HG03354 (cell line): ENCODE data around the gene GNAZ.
"Not testable (repeated sequence)": the region's sequence is repeated elsewhere in the genome, so short reads cannot be mapped to it uniquely, and the experiment has no call there.

Experiments
- ATAC-seq: cut with Tn5 transposase; IDR thresholded peaks from one replicate; pipeline ENCODE4 v1.9.1; 2021; ENCODE audit warnings: mild to moderate bottlenecking; ENCODE audit not compliant: unreplicated experiment, poor library complexity, severe bottlenecking

GNAZ gene

GRCh38 chr22:23126165-23127054 lies 56.1 kb downstream of the GNAZ start:
- no peak for ATAC-seq

DNA sequence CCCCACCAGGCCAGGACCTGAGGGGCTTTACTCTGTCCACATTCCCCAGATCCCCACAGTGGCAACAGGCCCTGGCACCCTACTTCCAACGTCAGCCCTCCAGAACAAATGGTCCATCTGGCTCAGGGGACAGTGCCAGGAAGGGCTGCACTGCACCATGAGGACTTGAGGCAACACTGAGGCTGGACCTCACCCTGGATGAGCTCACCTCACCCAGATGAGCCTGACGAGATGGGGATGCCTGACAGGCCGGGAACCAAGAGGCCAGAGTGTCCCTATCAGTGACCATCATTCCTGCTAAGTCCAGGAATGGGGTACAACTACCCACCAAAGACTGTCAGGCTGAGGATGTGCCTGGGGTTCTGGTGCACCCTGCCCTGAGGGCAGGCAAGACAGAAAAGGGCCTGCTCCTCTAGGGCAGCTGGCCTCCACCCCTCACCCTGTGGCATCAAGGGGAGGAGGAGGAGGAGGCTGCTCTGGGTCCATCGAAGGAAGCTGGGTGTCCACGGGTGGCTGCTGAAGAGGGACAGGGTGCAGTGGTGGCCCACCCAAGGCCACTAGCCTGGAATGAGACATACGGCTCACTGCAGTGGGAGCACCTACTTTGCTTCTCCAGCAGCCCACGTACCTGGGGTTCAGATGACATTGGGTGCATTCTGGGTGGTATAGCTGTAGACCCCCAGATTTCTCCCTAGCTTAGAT lies 56.9 kb downstream of the GNAZ start:
- no peak for ATAC-seq

GRCh38 chr22:23127788-23128187 lies 57.5 kb downstream of the GNAZ start:
- ATAC-seq: no peak

GRCh38 chr22:23128269-23129108 lies 58.2 kb downstream of the GNAZ start:
- no peak for ATAC-seq

DNA sequence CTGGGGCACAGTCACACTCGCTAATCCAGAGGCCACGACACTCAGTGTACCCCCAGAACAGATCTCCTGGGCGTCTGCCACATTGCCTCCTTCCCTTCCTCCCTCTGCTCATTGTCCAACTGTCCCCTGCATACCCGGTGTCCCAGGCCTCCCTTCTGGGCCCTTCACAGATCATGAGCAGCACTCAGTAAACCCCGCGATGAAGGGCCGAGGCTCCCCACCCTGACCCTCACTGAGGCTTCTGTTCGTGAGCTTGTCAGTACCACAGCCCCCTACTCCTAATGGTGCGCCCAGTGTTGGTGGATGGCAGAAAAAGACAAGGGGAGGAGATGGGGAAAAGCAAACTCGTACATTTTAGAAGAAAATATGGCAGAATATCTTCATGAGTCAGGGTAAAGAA lies 58.8 kb downstream of the GNAZ start:
- ATAC-seq: no peak

DNA sequence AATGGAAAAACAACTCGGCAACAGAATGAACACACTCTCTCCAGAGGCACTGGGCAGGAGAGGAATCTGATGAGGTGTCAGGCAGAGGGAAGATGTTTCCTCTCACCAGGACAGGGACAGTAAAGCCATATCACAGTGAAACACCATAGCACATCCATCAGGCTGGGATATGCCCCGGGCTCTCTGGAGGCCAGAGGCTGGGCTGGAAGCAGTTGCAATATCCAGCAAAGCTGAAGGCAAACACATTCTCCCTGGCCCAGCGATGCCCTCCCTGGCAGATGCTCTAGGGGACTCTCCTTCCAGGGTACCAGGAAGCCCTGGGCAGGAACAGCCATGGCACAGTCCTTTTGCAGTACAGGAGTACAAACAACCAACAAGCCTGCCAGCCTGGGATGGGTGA lies 60.4 kb downstream of the GNAZ start:
- ATAC-seq: no peak

GRCh38 chr22:23131931-23132330 lies 61.6 kb downstream of the GNAZ start:
- no peak for ATAC-seq

DNA sequence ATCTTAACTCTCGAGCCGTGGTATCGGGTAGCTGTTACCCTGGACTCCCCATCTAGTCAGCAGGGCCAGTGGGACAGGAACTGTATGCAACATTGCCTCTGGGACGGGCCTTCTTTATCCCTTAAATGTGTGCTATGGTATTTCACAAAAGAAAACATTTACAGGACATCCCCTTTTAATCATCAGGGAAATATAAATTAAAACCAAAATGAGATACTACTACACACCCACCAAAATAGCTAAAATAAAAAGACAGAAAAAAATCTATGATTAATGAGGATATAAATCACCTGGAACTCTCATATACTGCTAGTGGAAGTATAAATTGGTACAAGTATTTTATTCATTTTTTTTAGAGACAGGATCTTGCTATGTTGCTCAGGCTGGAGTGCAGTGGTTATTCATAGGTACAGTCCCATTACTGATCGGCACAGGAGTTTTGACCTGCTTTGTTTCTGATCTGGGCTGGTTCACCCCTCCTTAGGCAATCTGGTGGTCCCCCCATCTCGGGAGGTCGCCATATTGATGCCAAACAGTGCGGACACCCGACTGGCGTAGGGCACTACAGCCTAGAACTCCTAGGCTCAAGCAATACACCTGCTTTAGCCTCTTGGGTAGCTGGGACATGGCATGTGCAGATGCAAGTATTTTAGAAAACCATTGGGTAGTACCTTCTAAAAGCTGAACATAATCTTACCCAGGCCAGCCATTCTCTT lies 62.2 kb downstream of the GNAZ start:
- no peak for ATAC-seq

GRCh38 chr22:23133922-23134321 lies 63.6 kb downstream of the GNAZ start:
- no peak for ATAC-seq

GRCh38 chr22:23136991-23137390 lies 66.7 kb downstream of the GNAZ start:
- not testable (repeated sequence) for ATAC-seq

- no peak for ATAC-seq
Observed at GRCh38 chr22:23137468-23137867, 67.1 kb downstream of the GNAZ start.

- peak; percentile 37 for ATAC-seq
Observed at GRCh38 chr22:23137905-23138561, 67.7 kb downstream of the GNAZ start.

DNA sequence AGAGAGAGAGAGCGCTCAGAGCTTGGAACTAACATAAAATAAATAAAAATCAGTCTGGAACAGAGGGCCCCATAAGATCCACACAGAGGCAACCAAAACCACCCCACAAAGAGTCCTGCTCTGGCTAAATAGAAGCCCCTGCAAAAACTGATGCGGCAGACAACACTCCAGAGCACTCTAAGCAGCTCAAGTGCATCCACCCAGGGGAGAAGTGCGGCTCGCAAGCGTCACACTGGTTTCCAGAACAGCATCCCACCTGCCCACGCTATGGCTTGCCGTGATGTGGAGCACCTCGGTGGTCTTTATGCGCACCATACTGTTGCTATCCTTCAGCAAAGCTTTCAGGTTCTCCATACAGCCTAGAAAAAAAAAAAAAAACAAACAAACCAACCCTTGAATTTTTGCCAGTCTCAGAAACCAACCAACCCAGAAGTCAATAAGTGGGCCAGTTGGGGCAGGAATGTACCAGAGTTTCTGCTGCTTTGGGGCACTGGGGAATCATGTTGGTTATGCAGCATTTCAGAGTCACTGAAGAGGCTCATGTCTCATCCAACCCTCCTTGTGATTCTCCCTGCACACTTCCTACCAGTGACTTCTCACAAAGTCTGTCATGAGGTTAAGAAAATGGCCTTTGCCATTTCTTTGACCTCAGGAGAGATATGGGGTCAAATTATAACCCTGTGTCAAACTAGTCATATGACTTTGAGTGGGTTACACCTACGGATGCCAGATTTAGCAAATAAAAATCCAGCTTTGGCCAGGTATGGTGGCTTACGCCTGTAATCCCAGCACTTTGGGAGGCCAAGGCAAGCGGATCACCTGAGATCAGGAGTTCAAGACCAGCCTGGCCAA lies 68.5 kb downstream of the GNAZ start:
- no peak for ATAC-seq

- ATAC-seq: no peak
Observed at GRCh38 chr22:23140385-23140784, 70.1 kb downstream of the GNAZ start.

GRCh38 chr22:23142546-23143105 lies 72.3 kb downstream of the GNAZ start:
- ATAC-seq: no peak

GRCh38 chr22:23143119-23143518 lies 72.8 kb downstream of the GNAZ start:
- no peak for ATAC-seq

GRCh38 chr22:23144432-23144831 lies 74.1 kb downstream of the GNAZ start:
- ATAC-seq: no peak
